GM18526 (cell line): Measurements from ENCODE around the gene TTYH3.

ENCODE experiments used
- POLR2A ChIP-seq: IDR thresholded peaks from 3 replicates; pipeline ENCODE4 v1.6.1; 2011; ENCODE audit not compliant: insufficient read length; ENCODE audit errors: extremely low read depth

Gene TTYH3

DNA sequence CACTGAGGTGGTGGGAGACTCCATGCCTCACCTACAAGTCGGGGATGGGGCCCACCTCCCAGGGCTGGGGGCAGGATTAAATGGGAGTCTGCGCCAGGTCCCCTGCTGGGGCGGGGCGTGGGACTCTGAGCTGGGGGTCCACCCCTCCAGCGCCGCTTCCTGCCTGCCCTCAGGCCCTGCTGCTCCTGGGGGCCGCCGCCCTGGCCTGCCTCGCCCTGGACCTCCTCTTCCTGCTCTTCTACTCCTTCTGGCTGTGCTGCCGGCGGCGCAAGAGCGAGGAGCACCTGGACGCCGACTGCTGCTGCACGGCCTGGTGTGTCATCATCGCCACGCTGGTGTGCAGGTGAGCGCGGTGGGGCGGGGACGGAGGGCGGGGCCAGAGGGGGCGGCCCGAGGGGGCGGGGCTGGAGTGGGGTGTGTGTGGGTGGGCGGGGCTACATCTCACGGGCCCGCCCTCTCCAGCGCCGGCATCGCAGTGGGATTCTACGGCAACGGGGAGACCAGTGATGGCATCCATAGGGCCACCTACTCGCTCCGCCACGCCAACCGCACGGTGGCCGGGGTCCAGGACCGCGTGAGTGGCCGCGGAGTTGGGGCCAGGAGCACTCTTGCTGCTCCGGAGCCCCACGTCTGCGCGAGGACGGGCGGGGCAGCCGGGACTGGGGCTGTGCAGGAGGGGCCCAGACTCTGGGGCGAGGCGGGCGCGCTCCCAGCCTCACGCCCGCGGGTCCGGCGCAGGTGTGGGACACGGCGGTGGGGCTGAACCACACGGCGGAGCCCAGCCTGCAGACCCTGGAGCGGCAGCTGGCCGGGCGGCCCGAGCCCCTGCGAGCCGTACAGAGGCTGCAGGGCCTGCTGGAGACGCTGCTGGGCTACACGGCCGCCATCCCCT is 15.1 kb downstream of the TTYH3 start:
- TF ChIP-seq POLR2A = no peak

DNA sequence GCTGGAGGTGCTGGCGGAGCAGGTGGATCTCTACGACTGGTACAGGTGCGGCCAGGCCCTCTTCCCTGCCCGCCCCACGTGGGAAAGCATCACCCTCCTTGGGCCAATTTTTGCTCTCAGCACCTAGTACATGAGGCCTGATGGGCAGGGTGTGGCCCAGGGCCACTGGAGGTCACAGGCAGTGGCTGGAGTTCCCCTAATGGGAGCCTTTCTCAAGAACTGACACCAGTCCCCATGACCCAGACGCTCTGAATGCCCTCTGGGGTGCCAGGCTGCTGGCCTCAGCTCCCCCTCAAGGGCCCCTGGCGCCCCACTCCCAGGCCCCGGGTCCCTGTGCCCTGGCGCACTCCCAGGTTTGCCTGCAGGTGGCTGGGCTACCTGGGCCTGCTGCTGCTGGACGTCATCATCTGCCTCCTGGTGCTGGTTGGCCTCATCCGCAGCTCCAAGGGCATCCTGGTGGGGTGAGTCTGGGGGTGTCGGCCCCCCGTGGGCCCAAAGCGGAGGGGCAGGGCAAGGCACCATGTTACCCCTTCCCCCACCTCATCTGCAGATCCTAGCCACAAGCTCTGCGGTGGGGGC is 15.9 kb downstream of the TTYH3 start:
- no peak for TF ChIP-seq POLR2A

DNA sequence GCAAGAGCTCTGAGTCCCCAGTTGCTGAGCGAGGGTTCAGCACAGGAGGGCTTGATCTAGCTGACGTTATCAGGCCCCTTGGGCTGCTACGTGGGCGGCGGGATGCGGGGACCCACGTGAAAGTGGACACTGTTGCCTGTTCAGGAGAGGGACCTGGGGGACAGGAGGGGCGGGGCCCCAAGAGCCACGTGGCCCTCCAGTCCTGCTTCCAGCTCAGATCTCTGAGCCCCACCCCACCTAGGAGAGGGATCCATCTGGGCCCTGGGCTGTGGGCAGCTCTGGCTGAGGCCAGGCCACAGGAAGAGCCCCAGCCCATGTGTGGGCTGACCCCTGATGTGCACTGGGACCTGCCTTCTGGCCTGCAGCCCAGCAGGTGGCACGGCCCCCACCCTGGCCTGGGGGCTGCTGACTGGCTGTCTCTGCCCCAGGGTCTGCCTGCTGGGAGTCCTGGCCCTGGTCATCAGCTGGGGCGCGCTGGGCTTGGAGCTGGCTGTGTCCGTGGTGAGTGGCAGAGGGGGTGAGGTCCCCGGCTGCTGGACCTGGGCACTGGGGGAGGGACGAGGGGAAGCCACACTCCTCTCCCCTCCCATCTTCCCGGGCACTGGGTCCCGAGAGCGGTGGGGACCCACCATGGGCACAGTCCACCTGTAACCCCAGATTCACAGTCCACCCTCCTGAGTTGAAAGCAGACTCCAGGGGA is 17.5 kb downstream of the TTYH3 start:
- TF ChIP-seq POLR2A = no peak

DNA sequence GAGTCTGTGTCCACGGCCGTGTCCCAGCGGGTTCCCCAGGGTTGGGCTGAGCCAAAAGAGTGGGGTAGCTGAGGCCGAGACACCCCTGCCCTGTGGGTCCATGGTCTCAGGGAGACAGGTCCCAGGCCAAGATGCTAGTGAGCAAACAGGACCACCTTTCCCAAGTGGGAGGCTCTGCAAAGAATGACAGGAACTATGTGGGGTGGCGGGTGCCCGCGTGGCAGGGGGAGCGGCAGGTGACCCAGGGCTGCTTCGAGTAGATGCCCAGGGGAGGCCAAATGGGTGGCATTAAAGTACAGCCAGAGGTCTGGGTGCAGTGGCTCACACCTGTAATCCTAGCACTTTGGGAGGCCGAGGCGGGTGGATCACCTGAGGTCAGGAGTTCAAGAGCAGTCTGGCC is 18.2 kb downstream of the TTYH3 start:
- TF ChIP-seq POLR2A = no peak

DNA sequence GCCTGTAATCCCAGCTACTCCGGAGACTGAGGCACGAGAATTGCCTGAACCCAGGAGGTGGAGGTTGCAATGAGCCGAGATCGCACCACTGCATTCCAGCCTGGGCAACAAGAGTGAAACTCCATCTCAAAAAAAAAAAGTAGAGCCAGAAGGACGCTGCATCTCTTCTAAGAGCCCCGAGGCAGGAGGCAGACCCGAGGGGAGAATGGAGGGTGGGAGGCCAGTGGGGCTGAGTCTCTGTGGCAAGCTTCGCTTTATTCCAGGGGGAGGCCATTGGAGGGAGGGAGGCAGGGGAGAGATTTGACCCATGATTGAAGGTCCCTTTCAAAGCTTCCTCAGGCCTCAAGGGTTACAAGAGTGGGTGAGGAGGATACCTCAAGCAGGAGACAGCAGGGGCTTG is 18.7 kb downstream of the TTYH3 start:
- TF ChIP-seq POLR2A = no peak

DNA sequence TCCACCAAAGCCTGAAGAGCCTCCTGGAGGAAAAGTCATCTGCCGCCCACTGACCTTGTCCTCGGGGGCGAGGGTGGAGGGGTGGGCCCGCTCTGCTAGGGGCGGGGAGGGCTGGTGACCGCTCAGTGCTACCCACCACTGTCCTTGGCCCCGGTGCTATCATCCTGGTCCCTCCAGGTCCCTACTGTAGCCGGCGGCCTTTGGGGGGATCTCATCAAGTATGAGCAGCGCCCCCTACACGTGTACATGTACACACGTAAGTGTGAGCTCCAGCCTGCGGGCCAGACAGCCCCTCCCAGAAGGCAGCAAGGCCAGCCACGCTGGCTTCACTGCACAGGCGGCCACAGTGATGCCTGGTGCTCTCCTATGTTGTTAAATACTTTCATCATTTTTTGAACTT is 19.6 kb downstream of the TTYH3 start:
- TF ChIP-seq POLR2A = no peak

DNA sequence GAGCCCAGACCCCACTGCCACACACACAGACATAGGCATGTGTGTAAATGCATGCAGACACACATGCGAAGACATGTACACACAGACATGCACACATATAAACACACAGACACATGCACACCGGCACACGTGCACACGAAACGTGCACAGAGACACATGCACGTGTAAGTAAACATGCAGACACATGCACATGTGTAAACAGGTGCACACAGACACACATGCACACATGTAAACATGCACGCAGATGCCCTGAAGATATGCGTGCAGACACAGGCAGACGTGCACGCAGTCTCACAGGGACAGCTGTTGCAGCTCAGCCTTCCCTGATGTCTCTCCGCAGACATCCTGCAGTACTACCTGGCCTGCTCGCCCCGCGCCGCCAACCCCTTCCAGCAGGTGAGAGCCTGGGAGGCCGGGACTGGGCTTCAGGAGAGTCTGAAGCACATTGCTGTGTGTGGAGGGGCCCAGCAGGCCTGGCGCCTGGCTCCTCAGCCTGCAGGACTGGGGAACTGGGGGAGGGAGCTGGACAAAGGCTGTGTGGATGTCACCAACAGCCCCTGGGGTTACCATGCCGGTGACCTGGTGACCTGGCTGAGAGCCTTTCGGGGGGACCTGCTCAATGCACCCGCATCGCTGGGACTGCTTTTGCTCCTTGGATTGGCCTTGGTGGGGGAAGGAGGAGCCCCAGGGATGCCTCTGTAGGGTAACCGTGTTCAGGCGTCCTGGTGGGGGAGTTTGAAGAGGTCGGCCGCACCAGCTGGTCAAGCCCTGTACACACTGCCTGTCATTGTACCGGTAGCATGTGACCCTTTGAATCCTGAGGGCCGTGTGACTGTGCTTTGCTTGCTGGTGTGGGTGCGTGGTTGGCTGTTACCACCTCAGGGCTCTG is 20.3 kb downstream of the TTYH3 start:
- no peak for TF ChIP-seq POLR2A

DNA sequence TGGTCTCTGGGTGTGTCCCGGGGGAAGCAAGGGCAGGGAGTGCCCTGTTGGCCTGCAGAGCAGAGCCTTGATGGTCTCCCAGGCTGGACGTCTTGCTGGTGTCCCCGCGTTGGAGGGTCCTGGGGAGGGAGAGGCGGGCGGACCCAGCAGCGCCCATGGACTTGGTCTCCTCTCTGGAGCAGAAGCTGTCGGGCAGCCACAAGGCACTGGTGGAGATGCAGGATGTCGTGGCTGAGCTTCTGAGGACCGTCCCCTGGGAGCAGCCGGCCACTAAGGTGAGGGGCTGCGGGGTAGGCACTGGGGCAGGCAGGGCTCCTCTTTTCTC is 20.9 kb downstream of the TTYH3 start:
- TF ChIP-seq POLR2A = no peak

DNA sequence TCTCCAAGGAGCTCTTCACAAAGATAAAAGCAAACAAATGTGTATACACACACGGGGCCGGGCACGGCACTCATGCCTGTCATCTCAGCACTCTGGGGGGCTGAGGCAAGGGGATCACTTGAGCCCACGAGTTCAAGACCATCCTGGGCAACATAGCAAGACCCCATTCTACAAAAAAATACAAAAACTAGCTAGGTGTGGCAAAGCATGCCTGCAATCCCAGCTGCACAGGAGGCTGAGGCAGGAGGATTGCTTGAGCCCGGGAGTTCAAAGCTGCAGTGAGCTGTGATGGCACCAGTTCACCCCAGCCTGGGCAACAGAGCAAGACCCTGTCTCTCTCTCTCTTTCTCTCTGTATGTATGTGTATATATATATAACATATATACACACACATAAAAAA is 22.3 kb downstream of the TTYH3 start:
- no peak for TF ChIP-seq POLR2A

DNA sequence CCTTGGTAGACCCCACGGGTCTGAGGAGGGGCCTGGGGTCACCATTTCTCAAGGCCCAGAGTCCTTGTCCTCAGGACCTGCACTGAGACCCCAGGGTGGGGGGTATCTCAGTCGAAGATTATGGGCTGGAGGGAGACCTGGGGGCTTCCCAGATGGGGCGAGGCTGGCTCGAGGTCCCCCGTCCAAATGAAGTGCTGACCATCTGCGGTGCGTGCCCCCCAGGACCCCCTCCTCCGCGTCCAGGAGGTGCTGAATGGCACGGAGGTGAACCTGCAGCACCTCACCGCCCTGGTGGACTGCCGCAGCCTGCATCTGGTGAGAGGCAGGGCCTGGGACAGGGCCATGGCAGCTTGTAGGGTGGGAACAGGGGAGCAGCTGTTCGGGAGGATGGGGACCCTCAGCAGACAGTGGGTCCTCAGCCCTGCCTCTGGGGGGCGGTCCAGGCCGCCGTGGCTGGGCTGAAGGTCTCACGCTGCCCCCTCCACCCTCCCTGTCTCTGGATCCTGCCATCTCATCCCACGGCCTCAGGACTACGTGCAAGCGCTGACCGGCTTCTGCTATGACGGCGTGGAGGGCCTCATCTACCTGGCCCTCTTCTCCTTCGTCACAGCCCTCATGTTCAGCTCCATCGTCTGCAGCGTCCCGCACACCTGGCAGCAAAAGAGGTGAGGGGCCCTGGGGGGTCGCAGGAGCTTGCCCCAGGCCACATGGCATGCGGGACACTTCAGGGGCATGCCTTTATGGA is 24.3 kb downstream of the TTYH3 start:
- no peak for TF ChIP-seq POLR2A

DNA sequence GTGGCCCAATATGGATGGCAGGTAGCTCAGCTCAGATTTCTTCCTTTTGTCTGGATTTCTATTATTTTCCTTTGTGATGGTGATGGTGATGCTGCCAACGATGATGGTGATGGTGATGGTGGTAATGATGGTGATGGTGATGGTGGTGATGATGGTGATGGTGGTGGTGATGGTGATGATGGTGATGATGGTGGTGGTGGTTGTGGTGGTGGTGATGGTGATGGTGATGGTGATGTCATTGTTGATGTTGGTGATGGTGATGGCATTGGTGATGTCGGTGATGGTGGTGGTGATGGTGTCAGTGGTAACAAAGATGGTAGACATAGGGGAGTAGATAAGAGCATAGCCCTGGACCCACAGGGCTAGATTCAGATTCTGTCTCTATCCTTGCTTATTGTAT is 25.4 kb downstream of the TTYH3 start:
- no peak for TF ChIP-seq POLR2A

DNA sequence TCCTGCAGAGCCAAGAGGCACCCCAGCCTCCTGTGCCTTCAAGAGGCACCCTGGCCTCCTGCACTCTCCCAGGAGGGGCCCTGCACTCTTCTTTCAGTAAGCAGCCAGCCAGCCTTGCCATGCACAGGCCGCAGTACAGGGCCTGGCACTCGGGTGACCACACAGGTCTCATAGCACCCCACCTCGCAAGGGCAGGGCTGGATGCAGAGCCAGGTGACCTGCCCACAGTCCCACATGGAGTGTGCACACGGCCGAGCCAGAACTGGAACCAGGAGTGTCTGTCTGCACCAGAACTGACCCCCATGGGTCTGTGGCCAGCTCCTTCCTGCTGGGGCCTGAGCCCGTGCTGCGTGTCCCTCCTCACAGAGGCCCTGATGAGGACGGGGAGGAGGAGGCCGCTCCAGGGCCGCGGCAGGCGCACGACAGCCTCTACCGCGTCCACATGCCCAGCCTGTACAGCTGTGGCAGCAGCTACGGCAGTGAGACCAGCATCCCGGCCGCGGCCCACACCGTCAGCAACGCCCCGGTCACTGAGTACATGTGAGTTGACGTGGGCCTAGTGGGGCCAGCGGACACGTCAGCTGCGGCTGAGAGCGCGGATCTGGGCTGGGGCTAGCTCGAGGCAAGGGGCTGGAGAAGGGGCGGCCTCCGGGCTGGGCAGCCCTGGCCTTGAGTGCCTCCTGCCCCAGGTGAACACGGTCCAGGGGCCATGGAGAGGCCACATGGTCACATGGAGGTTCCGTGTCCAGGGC is 26.3 kb downstream of the TTYH3 start:
- no peak for TF ChIP-seq POLR2A

DNA sequence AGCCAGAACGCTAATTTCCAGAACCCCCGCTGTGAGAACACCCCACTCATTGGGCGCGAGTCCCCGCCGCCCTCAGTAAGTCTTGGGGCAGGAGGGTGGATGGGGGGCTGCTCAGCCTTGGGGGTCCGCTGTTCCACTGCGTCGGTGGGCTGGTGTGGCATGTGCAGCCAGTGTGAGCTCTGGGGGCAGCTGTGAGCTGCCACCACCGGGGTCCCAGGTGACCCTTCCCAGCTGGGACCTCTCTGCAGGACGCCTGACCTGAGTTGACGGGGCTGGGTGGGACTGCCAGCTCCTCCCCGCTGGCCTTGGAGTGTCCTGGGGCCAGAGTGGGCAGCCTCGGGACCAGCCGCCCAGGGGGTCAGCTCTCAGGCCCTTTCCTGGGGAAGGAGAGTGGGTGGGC is 27.2 kb downstream of the TTYH3 start:
- TF ChIP-seq POLR2A = no peak
